CD14-positive monocyte (primary cell): ENCODE data around the gene NLRC5. TPM values are rescaled to one million over a fixed set of nuclear protein-coding genes. Genes with fewer than 3 reads are reported as not detected.
A peak's percentile ranks its signal among the peaks of the same experiment; 100 is the strongest.

Experiments
- DNase-seq, 3 donors: peaks; one replicate each; pipeline ENCODE4 v3.0.0-alpha.2; 2011 to 2022
- H2AFZ ChIP-seq: 2 replicates; pipeline ENCODE4 v1.6.0; 2012; ENCODE audit warnings: mild to moderate bottlenecking, low read depth, low read length, inconsistent platforms; ENCODE audit not compliant: insufficient read depth, poor library complexity, severe bottlenecking
- H3K27ac ChIP-seq, 2 donors: 1 replicate in 1 of 2; 2 replicates in 1 of 2; pipeline ENCODE4 v1.5.1; 2012 to 2013; ENCODE audit warnings: low read length in 2 of 2, control low read depth in 1 of 2, inconsistent platforms in 1 of 2, low read depth in 1 of 2, mild to moderate bottlenecking in 1 of 2
- H3K27me3 ChIP-seq, 2 donors: one replicate each; pipeline versions ENCODE4 v1.6.0 to v1.6.1; 2011 to 2013; ENCODE audit warnings: low read length in 2 of 2; ENCODE audit not compliant: control insufficient read depth in 2 of 2, insufficient read depth in 2 of 2
- H3K36me3 ChIP-seq, 2 donors: replicated peaks in 1 of 2; 1 replicate in 1 of 2; 2 replicates in 1 of 2; pipeline versions ENCODE4 v1.5.1 to v1.6.1; 2012 to 2013; ENCODE audit warnings: low read length in 2 of 2, control low read depth in 1 of 2, inconsistent platforms in 1 of 2, mild to moderate bottlenecking in 1 of 2; ENCODE audit not compliant: insufficient read depth in 2 of 2, control insufficient read depth in 1 of 2
- H3K4me1 ChIP-seq, 2 donors: 1 replicate in 1 of 2; 2 replicates in 1 of 2; pipeline versions ENCODE4 v1.5.1 to v1.6.1; 2012 to 2013; ENCODE audit warnings: low read length in 2 of 2, control low read depth in 1 of 2, inconsistent platforms in 1 of 2, mild to moderate bottlenecking in 1 of 2, moderate library complexity in 1 of 2; ENCODE audit not compliant: insufficient read depth in 2 of 2, control insufficient read depth in 1 of 2
- H3K4me2 ChIP-seq: replicated peaks from 2 replicates; pipeline ENCODE3; 2012; ENCODE audit warnings: low read length, moderate library complexity, mild to moderate bottlenecking; ENCODE audit not compliant: poor library complexity, severe bottlenecking; ENCODE audit errors: extremely low read depth
- H3K4me3 ChIP-seq, 3 experiments: fragments of 200-600 bp in 1 of 3; sonication (generic) in 1 of 3; replicated peaks in 1 of 3; 1 replicate in 2 of 3; 2 replicates in 1 of 3; pipeline ENCODE4 v1.5.1; 2011 to 2013; ENCODE audit warnings: low read length in 3 of 3, mild to moderate bottlenecking in 3 of 3, control low read depth in 2 of 3, low read depth in 2 of 3, inconsistent platforms in 1 of 3, moderate library complexity in 1 of 3
- H3K79me2 ChIP-seq: 2 replicates; pipeline ENCODE4 v1.6.0; 2012; ENCODE audit warnings: mild to moderate bottlenecking, control low read depth, inconsistent platforms, low read length, moderate library complexity; ENCODE audit not compliant: insufficient read depth
- H3K9ac ChIP-seq: 2 replicates; pipeline ENCODE4 v1.6.0; 2017; ENCODE audit warnings: low read length, mild to moderate bottlenecking; ENCODE audit not compliant: insufficient read depth, poor library complexity, severe bottlenecking
- H3K9me3 ChIP-seq, 2 donors: replicated peaks in 1 of 2; 1 replicate in 1 of 2; 2 replicates in 1 of 2; pipeline versions ENCODE4 v1.5.1 to v1.6.1; 2012 to 2013; ENCODE audit warnings: low read length in 2 of 2, control low read depth in 1 of 2; ENCODE audit not compliant: control insufficient read depth in 1 of 2, insufficient read depth in 1 of 2
- H4K20me1 ChIP-seq: 2 replicates; pipeline ENCODE4 v1.6.0; 2012; ENCODE audit warnings: mild to moderate bottlenecking, low read length, control low read depth, moderate library complexity; ENCODE audit not compliant: insufficient read depth
- H3K27ac Mint-ChIP-seq, 7 donors: one replicate each; pipeline ENCODE4 v1.8.0; 2020; ENCODE audit warnings: mild to moderate bottlenecking in 7 of 7, mixed read lengths in 7 of 7, moderate library complexity in 6 of 7, inconsistent platforms in 2 of 7
- H3K27me3 Mint-ChIP-seq, 3 donors: one replicate each; pipeline ENCODE4 v1.8.0; 2021 to 2022; ENCODE audit warnings: low read depth in 3 of 3, mild to moderate bottlenecking in 3 of 3, mixed read lengths in 3 of 3, moderate library complexity in 3 of 3, inconsistent platforms in 1 of 3
- H3K36me3 Mint-ChIP-seq, 2 donors: one replicate each; pipeline ENCODE4 v1.8.0; 2020; ENCODE audit warnings: mixed read lengths in 2 of 2, inconsistent platforms in 1 of 2, mild to moderate bottlenecking in 1 of 2
- H3K4me1 Mint-ChIP-seq: one replicate; pipeline ENCODE4 v1.8.0; 2020; ENCODE audit warnings: mild to moderate bottlenecking, mixed read lengths
- H3K4me3 Mint-ChIP-seq, 2 donors: one replicate each; pipeline ENCODE4 v1.8.0; 2020; ENCODE audit warnings: mild to moderate bottlenecking in 2 of 2, mixed read lengths in 2 of 2, moderate library complexity in 1 of 2
- H3K9me3 Mint-ChIP-seq, 7 donors: one replicate each; pipeline ENCODE4 v1.8.0; 2020 to 2022; ENCODE audit warnings: mixed read lengths in 7 of 7, mild to moderate bottlenecking in 6 of 7, moderate library complexity in 6 of 7, inconsistent platforms in 2 of 7
- WGBS: methylation state at CpG from one replicate; pipeline ENCODE4 v1.1.5; 2013; ENCODE audit warnings: missing lambda C conversion rate; ENCODE audit not compliant: insufficient coverage; 5-methylcytosine and 5-hydroxymethylcytosine counted together
- intact Hi-C, 2 donors: fragments of 100-400 bp; cut with micrococcal nuclease; formaldehyde crosslinking; loops; one replicate each; pipeline versions ENCODE4 v1.15.0 to v1.15.1; 2023
- polyA plus RNA-seq, 3 donors: library from polyadenylated mRNA; depleted of rRNA in 1 of 3; unstranded in 2 of 3; stranded (reverse) in 1 of 3; fragments of 300-500 nt in 2 of 3; fragments of >200 nt in 1 of 3; fragmentation: Illumina TruSeq in 2 of 3; gene quantifications; 1 replicate in 2 of 3; 2 replicates in 1 of 3; pipeline ENCODE4 v1.2.3, GENCODE V29; 2012 to 2021
- TF ChIP-seq, protein P1 (sequence below): fragments of 200-600 bp; IDR thresholded peaks from one replicate; pipeline ENCODE4 v1.8.0; 2022; ENCODE audit warnings: antibody characterized with exemption, mild to moderate bottlenecking

Gene NLRC5
- polyA plus RNA-seq, 3 donors, result 10.3 to 171 (median 21.6) TPM

DNA sequence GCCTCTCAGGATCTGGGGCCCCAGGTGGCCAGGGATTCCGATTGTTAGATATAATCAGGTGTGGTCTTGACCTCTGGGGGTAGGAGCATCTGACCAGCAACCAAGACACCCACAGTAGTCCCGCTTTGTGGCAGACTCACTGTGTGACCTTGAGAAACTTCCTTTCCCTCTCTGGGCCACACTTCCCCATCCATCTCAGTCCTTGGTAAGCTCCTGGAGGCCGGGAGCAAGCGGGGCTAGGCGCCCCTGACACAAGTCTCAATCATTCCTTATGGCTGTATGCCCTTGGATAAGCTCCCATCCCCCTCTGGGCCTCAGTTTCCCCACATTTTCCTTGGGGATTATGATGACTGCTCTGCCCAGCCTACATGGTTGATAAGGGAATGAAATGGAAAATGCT is 124.3 kb downstream of the NLRC5 start:
- H3K36me3 Mint-ChIP-seq, result peaks cover 57 to 79% of the 10 kb centered on the region in 2 donors
- TF ChIP-seq, protein P1, sequence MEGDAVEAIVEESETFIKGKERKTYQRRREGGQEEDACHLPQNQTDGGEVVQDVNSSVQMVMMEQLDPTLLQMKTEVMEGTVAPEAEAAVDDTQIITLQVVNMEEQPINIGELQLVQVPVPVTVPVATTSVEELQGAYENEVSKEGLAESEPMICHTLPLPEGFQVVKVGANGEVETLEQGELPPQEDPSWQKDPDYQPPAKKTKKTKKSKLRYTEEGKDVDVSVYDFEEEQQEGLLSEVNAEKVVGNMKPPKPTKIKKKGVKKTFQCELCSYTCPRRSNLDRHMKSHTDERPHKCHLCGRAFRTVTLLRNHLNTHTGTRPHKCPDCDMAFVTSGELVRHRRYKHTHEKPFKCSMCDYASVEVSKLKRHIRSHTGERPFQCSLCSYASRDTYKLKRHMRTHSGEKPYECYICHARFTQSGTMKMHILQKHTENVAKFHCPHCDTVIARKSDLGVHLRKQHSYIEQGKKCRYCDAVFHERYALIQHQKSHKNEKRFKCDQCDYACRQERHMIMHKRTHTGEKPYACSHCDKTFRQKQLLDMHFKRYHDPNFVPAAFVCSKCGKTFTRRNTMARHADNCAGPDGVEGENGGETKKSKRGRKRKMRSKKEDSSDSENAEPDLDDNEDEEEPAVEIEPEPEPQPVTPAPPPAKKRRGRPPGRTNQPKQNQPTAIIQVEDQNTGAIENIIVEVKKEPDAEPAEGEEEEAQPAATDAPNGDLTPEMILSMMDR, result no peak
- 100% methylated on average over 1 of the region's 5 CpGs for WGBS
- Histone ChIP-seq H3K4me1 (no peaks in the 10 kb centered on the region), H3K79me2 (peaks cover 30% of the 10 kb centered on the region), H3K4me3 (no peak overlapping the region), H4K20me1 (peaks cover 13% of the 10 kb centered on the region), H3K4me2 (no peak overlapping the region), H3K9me3 (no peaks in the 10 kb centered on the region), H3K36me3 (peaks cover 61 to 78% of the 10 kb centered on the region in 2 donors), H2AFZ (no peak overlapping the region), H3K27me3 (no peaks in the 10 kb centered on the region), H3K9ac (no peak overlapping the region), H3K27ac (peak overlapping the region in 1 of 2 donors; percentile 14)
- peaks cover 2% of the 10 kb centered on the region for H3K4me1 Mint-ChIP-seq
- H3K27me3 Mint-ChIP-seq, result peaks cover 0 to 3% (median 0%) of the 10 kb centered on the region in 3 donors
- H3K27ac Mint-ChIP-seq, result no peak overlapping the region
- H3K4me3 Mint-ChIP-seq, result no peak overlapping the region
- no peaks in the 10 kb centered on the region for H3K9me3 Mint-ChIP-seq
- intact Hi-C loops, result no loop called here
- no peak for DNase-seq

DNA sequence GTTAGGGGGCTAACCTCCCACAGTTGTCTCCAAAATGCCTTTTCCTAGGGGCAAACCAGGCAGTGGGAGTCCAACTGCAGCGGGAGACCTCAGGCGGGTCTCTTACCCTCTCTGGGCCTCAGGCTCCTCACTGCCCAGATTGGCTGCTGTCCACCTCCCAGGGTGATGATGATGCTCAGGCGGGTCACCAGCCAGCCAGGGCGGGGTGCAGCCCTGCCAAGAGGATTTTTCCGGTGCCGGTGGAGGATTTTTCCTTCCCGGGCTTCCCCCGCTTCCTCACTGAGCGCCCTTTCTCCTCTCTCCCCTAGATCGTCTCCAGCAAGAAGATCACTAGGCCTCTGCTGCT is 125.8 kb downstream of the NLRC5 start:
- Mint-ChIP-seq H3K4me1 (no peaks in the 10 kb centered on the region), H3K36me3 (peaks cover 59 to 90% of the 10 kb centered on the region in 2 donors)

More for the DNA sequence above, 125.8 kb downstream of the NLRC5 start:
- no peaks in the 10 kb centered on the region for H3K27me3 ChIP-seq
- peaks cover 0 to 2% (median 0%) of the 10 kb centered on the region in 3 donors for H3K27me3 Mint-ChIP-seq
- intact Hi-C loops, result no loop called here
- no peak for DNase-seq
- peak overlapping the region in 1 of 7 donors; percentile 12 for H3K27ac Mint-ChIP-seq
- no peaks in the 10 kb centered on the region for H3K9me3 ChIP-seq
- H3K27ac ChIP-seq, result no peak overlapping the region
- H3K79me2 ChIP-seq, result peaks cover 17% of the 10 kb centered on the region
- TF ChIP-seq, protein P1, result no peak
- no peak overlapping the region for H3K9ac ChIP-seq
- no peak overlapping the region for H3K4me3 Mint-ChIP-seq
- H4K20me1 ChIP-seq, result peaks cover 6% of the 10 kb centered on the region
- no peak overlapping the region for H3K4me3 ChIP-seq
- no peaks in the 10 kb centered on the region for H3K9me3 Mint-ChIP-seq
- no peak overlapping the region for H2AFZ ChIP-seq
- peaks cover 73 to 91% of the 10 kb centered on the region in 2 donors for H3K36me3 ChIP-seq
- H3K4me1 ChIP-seq, result no peaks in the 10 kb centered on the region
- 85% methylated on average over 5 of the region's 10 CpGs for WGBS
- no peak overlapping the region for H3K4me2 ChIP-seq
